Fibroblast of lung (primary cell): ENCODE results near the gene UBTD1.

ENCODE experiments used
- EZH2 ChIP-seq: IDR thresholded peaks from 2 replicates; pipeline ENCODE4 v1.5.1; 2012; ENCODE audit warnings: low read length, control low read depth, mild to moderate bottlenecking; ENCODE audit errors: missing control alignments
- TF ChIP-seq, protein P1 (sequence below), 2 donors: IDR thresholded peaks in 1 of 2; conservative IDR thresholded peaks in 1 of 2; 1 replicate in 1 of 2; 2 replicates in 1 of 2; pipeline ENCODE4 v1.5.1; 2011 to 2012; ENCODE audit warnings: low read length in 2 of 2, control low read depth in 1 of 2, inconsistent platforms in 1 of 2, low read depth in 1 of 2, mild to moderate bottlenecking in 1 of 2

DNA sequence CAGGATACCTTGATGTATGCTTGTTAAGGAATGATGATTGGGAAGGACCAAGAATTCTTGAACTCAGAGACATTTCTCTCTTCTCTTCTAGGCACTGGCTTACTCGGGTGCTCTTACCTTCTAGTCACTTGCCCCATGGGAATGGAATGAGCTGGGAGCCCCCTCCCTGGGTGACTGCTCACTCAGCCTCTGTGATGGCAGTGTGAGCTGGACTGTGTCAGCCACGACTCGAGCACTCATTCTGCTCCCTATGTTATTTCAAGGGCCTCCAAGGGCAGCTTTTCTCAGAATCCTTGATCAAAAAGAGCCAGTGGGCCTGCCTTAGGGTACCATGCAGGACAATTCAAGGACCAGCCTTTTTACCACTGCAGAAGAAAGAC is 42.0 kb upstream of the UBTD1 start:
- TF ChIP-seq, protein P1, sequence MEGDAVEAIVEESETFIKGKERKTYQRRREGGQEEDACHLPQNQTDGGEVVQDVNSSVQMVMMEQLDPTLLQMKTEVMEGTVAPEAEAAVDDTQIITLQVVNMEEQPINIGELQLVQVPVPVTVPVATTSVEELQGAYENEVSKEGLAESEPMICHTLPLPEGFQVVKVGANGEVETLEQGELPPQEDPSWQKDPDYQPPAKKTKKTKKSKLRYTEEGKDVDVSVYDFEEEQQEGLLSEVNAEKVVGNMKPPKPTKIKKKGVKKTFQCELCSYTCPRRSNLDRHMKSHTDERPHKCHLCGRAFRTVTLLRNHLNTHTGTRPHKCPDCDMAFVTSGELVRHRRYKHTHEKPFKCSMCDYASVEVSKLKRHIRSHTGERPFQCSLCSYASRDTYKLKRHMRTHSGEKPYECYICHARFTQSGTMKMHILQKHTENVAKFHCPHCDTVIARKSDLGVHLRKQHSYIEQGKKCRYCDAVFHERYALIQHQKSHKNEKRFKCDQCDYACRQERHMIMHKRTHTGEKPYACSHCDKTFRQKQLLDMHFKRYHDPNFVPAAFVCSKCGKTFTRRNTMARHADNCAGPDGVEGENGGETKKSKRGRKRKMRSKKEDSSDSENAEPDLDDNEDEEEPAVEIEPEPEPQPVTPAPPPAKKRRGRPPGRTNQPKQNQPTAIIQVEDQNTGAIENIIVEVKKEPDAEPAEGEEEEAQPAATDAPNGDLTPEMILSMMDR (conservative IDR thresholded peaks at IDR 0.05 in 1 of 2, IDR thresholded peaks at IDR 0.05 in 1 of 2; ENCODE audit: low read depth in 1 of 2, low read length in 2 of 2), result no peak
- no peak for TF ChIP-seq EZH2
